ENCODE measurements around the gene RCOR1.
"Not testable (repeated sequence)": the region's sequence is repeated elsewhere in the genome, so short reads cannot be mapped to it uniquely, and the experiment has no call there.

Gene RCOR1

DNA sequence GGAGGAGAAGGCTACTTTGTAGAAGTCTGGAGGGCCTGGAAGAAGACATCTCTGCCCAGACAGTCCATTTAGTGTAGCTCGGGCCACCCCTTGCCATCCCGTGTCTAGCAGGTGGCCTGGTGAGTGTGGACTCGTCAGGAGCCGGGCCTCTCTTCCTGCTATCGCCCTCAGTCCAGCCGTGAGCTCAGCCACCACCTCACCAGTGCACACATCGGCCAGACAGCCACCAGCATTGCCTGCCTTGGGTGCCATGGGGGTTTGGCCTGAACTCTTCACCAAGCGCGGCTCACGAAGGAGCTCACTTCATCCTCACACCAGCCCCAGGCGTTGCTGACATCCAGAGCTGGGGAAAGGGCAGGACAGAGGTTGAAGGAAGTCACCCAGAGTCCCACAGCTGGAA, 165.2 kb downstream of the RCOR1 start:
- no peak for DNase-seq

DNA sequence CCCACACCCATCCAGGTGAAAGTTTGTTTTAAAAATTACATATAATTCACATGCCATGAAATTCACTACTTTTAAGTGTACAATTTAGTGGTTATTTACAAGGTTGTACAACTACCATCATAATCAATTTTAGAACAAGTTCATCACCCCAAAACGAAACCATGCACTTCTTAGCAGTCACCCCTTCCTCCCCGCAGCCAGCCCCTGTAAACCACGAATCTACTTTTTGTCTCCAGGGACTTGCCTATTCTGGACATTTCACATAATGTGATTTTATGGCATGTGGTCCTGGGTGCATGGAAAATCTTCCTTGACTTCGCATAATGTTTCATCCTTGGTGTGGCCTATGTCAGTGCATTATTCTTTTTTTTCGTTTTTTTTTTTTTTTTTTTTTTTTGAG, 165.6 kb downstream of the RCOR1 start:
- no peak for DNase-seq

DNA sequence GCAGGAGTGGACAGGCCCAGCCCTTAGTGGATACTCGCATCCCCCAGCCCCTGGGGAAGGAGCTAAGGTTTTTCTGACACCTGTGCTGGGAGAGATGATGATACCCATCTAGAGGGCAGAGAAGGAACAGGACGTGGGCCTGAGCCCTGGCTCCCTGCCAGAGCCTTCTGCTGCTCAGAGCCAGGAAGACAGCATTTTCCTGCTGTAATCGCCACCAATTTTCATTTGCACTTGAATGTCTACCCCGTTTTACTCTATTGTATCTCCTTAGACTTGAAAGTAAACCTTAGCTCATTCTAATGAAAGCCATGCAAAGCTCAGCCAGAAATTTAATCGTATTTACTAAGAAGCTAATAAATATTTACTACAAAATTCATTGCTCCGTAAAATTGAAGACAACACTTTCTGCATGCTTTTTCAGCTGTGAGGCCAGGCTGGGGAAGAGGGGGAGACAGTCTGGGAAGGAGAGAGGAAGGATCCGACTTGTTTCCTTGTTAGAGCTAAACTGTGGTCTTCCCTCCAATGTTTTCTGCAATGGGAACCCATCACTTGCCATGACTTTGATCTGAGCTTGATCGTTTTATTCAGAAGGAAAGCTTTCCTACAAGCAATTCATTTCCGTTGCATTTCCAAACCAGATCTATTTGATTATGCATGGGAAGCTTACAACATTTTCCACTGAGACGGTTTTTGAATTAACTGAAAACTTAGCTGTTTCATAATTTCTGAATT, 167.2 kb downstream of the RCOR1 start:
- no peak for DNase-seq

DNA sequence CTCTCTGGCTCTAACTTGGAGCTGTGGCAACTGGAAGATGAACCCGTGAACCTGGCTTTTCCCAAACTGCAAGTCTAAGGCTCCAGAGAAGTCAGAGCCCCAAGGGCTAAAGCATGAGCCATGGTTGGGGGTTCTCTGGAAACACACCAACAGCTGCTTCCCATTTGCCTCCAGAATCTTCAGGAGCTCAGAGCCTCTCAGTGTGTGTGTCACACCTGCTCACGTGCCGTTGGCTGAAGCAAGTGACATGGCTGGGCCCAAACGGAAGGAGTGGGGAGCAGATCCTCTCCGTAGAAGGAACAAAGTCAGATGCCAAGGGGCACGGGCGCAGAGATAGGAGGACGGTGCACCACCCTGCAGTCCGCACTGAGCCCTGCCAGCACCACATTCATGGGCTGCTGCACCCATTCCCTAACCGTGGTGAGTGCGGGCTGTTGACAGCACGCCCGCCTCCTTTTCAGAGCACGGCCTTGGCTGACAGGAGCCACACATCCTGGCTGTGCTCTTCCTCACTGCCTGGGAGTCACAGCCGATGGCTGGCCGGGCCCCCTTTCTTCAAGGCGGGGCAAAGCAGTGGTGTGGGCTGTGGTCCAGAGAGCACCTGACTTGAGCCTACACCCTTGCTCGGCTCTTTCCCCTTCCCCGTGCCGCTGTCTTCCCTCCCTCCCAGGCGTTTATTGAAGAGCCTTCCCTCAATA, 168.2 kb downstream of the RCOR1 start:
- DNase-seq: no peak

DNA sequence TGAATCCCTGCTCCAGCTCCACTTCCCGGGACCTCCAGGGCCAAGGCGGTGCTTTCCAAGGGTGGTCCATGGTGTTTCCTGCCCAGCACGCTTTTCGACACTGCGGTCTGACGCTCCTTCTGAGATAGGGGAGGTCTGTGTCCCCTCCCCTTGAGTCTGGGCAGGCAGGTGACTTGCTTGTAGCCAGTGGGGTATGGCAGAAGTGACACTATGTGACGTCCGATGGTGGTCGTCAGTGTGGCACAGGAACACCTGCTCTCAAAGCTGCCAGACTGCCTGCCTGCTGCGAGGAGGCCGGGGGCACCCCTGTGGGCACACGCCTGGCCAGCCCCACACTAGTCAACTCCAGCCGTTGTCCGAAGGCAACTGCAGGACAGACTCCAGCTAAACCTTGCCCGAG, 168.8 kb downstream of the RCOR1 start:
- DNase-seq: no peak

DNA sequence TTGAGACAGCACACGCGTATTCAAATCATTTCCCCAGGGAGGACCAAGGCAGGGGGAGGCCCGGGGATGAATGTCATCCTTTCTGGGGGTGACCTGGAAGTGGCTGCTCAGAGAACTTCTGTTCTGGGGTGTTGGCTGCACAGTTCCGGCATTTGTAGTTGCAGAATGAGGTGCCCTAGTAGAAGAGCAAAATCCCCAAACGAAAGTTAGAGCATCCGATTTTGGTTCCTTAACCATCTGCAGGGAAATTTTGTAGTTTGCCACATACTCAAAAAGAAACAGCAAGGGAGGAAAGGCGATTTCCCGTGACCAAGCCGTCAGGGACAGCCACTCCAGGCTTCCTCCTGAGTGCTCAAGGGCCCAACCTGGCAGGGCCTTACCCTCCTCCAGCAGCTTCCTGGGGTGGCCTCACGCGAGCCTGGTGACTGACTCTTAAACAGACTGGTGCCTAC, 171.8 kb downstream of the RCOR1 start:
- DNase-seq: no peak

DNA sequence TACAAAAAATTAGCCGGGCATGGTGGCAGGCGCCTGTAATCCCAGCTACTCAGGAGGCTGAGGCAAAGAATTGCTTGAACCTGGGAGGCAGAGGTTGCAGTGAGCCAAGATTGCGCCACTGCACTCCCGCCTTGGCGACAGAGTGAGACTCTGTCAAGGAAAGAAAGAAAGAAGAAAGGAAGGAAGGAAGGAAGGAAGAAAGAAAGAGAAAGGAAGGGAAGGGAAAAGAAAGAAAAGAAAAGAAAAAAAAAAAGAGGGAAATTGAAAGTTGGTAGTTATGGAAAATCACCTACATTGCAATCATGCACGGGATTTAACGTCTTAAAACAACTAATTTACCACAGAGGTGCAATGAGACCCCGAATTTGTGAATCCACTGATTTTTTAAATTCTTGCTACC, 173.3 kb downstream of the RCOR1 start:
- DNase-seq: not testable (repeated sequence)

DNA sequence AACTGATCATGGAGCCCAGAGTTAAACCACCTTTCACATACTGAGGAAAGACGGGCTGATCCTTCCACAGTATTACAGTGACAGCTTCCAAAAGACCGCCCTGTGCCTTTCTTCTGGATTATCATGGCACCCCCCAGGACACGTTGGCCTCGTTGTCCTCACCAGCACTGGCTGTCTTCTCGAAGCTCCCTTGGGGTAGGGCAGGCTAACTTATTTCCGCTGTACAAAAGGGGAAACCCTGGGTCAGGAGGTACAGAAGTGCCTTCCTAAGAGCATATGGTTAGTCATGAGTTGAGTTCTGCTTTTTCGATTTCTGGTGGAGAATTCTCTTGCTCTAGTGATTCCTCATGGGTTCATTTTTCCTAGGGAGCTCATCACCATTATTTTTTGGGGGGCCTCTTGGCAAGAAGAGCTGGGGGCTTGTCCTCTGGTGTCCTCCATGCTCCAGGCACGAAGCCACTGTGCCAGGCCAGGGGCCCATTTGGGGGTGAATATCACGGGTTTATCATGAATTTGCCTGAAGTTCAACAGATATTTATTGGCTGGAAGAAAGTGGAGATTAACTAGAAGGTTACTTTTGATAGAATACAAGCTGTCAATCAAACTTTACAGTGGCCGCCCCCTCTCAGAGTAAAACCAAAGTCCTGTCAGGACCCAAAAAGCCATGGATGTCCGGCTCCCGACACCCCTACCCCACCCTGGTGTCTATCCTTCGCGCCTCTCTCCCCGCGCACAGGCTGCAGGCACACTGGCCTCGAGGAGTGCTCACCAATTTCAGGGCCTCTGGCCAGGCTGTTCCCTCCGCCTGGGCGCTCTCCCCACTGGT, 176.0 kb downstream of the RCOR1 start:
- DNase-seq: no peak

DNA sequence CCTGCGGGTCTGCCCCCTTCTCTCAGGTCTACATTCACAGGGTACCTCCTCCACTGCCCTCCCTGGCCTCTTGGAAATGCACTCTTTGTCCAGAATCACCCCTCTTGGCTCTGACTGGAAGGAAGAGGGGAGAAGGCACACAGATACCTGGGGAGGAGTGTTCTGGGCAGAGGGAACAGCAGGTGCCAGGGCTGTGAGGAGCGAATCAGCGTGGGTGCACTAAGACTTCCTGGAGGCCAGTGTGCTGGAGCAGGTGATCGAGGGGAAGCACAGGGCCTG, 176.5 kb downstream of the RCOR1 start:
- no peak for DNase-seq

DNA sequence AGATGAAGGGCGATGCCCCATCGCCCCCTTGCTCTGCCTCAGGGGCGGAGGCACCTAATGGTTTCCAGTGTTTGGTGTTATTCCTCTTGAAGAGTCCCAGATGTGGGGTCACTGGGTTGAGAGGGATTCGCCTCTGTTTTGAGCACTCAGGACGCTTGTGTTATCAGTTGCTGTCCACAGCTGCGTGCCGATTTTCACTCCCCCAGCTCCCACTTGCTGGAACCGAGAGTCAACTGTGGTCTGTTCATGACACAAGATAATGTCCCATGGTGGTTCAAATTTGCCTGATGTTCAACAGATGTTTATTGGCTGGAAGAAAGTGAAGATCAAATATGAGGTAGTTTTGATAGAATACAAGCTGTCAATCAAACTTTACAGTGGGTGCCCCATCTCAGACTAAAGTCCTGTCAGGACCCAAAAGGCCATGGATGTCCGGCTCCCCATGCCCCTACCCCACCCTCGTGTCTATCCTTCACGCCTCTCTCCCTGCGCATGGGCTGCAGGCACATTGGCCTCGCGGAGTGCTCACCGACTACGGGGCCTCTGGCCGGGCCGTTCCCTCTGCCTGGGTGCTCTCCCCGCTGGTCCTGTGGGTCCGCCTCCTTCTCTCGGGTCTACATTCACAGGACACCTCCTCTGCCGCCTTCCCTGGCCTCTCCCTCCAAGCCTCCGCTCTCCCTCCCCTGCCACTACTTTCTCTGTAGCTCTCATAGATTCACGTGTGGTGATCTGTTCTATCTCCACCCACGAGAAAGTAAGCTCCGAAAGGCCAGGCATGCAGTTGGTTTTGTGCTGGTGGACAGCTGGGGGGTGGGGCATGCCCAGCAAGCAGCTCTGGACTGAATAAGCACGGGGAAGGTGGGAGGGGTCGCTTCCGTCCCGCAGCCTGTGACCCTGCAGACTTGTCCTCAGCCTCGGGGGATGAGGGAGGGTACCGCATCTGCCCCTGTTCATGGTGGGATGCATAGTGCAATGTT, 178.0 kb downstream of the RCOR1 start:
- DNase-seq: no peak

DNA sequence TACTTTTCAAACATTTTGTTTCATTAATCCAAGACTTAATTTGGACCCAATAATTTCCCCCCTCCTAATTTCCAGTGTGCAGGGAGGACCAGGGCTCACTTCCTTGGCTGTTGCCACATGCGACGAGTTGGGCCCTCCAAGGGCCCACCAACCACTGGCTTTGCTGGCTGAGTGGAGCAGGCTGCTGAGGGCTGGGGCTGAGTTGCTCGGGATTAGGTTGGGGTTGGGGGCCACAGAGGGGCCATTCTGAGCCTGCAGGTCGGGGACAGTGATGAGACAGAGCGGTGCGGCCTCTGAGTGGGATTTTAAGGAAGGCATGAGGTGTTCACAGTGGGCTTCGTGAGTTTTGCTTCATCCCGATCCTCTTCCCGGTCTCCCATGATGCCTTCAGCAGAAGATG, 178.7 kb downstream of the RCOR1 start:
- no peak for DNase-seq

DNA sequence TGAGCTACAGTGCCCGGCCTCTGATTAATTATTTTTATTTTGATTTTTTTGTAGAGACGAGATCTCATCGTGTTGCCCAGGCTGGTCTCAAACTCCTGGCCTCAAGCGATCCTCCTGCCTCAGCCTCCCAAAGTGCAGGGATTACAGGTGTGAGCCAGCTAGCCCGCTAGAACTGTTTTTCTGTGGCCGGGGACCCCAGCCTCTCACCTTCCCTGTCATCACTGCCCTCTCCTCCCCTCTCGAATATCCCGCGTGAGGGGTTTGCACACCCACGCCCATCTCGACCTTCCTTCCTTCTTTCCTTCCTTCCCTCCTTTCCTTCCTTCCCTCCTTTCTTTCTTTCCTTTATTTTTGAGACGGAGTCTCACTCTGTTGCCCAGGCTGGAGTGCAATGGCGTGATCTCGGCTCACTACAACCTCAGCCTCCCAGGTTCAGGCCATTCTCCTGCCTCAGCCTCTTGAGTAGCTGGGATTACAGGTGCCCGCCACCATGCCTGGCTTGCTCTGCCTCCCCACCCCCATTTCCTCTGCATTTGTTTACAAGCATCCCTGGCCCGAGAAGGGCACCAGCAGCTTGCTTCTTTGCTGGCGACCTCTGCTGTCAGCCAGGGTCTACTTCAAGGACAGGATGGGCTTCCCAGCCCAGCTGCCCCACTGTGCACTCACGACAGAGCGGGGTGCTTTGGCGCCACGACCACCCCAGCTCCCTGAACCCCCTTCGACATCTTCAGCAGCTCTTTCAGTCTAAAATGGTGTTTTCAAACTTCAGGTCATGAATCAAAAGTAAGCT, 180.5 kb downstream of the RCOR1 start:
- no peak for DNase-seq

DNA sequence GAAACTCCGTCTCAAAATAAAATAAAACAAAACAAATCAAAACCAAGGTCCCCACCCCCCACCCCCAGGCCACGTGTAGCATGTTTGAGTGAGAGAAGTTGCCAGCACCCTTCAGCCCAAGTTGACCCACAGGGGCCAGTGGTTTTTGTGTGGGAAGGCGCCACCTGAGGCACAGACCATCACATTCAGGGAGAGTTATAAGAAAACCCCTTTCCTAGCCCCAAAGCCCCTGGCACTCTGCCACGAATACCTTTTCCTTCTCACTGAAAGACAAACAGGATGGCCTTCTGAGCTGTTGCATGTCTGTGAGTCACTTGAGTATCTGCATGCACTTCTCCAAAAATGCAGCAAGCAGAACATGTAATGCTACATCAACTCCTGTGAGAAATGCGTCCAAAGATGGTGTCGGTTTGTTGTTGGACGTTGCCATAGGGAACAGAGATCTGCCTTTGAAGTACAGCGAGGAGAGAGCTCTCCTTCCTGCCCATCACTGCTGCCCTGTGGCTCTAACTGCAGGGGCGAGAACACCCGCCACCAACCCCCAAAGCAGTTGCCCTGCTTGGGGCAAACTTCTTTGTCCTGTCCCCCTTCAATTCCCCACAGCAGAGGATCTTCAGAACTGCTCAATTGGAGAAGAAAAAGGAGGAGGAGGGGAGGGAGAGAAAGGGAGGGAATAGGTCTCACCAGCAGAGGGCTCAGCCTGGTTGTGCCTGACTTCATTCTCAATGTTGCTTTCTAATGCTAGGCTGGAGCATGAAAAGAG, 182.1 kb downstream of the RCOR1 start:
- DNase-seq: peak; percentile 56

DNA sequence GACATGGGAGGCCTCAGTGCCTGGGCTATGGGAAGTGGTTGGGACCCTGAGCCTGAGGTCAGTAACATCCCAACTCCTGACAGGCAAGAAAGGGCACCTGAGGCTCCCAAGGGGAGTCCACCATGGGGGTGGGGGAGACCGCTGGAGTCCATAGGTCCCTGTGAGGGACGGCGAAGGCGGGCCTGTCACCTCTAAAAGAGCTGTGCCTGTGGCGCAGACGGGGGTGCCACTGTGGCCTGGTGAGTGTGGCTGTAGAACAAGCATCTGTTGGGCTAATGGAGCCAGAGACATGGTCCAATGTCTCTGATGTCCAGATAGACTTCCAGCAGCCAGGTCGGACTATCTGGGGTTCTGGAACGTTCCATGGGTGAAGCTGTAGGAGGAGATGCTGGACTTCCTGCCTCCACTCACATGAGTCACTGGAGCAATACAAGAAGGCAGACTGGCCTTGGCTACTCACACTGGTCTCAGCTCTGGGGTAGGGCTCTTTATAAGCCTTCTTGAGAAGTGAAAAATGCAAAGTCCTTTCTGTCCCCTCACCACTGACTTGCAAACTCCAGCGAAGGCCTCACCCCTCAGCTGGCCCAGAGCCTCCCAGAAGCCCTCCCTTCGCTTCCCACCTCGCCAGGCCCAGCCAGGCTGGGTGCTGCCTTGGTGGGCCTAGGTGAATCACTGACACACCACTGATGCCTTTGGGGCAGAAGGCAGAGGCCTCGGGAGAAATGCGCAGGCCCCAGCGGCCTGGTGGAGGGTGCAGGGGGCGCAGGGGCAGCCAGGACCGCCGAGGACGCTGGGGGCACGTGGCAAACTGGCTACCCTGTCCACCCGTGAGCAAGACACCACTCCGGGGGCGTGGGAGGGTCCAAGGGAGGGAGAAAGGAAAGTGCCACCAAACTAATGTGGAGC, 183.7 kb downstream of the RCOR1 start:
- no peak for DNase-seq

DNA sequence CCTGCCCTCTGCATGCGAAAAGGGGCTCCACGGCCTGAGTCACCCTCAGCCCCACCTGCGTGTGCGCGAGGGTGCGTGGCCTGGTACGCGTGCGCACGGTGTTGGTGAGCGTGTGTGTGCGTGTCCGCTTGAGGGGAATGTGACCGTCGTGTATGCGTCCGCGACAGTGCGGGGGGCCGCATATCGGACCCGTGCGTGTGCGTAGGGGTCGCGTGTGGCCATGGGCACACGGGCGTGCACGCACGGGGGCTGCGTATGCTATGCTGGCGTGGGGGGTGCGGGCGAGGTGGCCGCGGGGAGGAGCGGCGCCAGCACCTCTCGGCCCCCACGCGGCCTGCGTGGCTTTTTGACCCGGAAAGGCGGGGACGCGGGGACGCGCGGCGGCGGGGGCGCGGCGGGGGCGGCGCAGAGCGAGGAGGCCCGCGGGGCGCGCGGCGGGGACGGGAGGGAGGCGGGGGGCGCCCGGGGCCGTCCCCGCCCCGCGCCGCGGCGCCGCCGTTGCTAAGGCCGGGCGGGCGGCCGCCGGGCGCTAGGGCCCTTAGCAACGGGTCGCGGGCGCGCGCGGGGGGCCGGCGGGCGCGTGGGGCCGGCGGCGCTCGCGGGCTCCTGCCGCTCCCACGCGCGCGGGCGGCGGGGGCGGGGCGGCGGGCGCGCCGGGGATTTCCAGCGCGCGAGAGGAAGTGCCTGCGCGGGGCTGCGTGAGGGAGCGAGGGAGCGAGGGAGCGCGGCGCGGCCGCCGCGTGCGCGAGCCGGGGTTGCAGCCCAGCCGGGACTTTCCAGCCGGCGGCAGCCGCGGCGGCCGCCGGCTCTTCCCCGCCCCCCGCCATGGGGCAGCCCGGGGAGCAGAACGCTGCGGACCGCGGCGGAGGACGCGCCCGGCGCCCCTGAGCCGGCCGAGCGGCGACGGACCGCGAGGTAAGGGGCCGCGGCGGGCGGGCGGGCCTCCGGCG, 184.6 kb downstream of the RCOR1 start, which contains the start of gene TRAF3:
Gene TRAF3, plus strand, starts transcription at position 689 of the 950 bp plus-strand sequence. CDS start 92,753 bp downstream, outside the sequence.
- no peak for DNase-seq

DNA sequence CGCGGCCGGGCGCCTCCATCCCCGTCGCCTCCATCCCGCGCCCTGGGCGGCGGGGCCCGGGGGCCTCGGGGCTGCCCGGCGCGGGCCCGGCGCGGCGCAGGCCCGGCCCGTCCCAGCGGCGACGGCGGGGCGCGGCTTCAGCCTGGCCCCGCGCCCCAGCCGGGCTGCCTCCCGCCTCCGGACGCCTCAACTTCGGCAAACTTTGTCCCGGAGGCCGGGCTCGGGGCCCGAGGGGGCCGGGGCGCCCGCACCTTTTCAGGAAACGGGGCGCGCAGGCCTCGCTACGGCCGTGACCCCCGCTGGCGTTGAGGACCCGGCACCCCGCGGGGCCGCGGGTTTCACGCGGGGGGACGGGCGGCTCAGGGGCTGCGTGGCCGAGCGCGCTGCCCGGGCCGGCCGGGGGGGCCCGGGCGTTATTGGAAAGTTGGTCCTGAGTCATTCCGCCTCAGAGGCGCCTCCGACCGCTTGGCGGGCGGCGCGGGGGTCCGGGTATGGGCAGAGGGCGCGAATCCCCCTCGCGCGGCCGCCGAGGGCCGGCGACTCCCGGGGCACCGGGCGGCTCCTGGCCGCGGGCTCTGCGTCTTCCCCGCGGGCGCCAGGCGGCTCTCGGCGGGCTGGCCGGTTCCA, 185.4 kb downstream of the RCOR1 start:
- DNase-seq: no peak

DNA sequence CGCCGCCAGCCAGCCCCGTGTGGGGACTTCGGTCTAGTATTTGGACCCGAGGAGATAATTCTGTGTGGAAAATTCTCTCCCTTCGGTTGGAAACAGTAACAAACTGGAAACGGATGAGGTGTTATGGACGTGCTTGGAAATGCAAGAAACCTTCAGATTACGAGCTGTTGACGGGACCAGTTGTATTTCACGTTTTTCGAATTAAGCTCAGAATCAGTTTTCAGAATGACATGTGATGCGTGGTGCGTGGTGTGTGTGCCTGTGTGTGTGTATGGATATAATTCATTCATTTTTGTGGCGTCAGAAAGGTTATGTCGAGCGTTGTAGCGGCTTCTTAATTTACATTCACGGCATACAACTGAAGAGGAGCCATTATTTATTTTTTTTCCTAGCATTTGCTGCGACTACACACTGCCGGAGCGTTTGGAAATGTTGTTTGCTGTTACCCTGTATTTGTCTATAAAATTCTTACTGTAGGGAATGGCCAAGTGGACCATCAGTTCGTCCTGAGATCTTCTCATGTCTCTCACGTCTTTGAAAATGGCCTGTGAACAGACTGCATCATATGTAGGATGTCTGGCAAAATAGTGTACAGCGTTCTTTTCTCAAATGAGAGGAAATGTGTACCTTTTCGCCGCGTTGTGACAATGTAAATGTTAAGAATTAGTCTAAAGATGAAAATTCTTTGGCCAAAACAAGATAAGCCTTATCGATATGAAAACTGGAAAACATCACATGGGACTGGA, 186.1 kb downstream of the RCOR1 start:
- DNase-seq: no peak
